ENCODE data around the gene DOCK2.
"Not testable (repeated sequence)": the region's sequence is repeated elsewhere in the genome, so short reads cannot be mapped to it uniquely, and the experiment has no call there.

DOCK2 gene

GRCh38 chr5:169943026-169943425 lies 306.0 kb downstream of the DOCK2 start:
- peak; percentile 29 for DNase-seq (ENCODE audit: low spot score)

- DNase-seq (ENCODE audit: low spot score): no peak
These were observed 307.0 kb downstream of the DOCK2 start for GRCh38 chr5:169944115-169944514.

GRCh38 chr5:169944922-169945680 lies 308.0 kb downstream of the DOCK2 start:
- no peak for DNase-seq (ENCODE audit: low spot score)

DNA sequence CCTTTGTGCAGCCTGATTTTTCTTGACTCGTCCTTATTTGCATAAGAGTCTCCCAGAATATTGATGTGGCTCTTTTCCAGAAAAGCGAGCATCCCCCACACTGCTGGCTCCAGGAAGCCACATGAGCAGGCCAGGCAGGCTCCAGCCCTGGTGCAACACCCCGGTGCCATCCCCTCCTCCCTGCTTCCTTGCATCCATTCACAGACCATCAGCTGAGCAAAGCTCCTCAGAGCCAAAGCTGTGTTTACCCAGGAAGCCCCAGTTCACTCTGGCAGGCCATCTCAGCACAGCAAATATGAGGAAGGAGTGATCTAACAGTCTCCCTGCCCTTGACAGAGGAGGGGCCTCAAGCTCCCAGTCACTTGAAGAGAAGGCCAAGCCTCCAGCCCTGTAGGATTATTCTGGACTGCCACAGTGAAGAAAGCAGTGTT lies 308.8 kb downstream of the DOCK2 start:
- peak; percentile 93 for DNase-seq (ENCODE audit: low spot score)

DNA sequence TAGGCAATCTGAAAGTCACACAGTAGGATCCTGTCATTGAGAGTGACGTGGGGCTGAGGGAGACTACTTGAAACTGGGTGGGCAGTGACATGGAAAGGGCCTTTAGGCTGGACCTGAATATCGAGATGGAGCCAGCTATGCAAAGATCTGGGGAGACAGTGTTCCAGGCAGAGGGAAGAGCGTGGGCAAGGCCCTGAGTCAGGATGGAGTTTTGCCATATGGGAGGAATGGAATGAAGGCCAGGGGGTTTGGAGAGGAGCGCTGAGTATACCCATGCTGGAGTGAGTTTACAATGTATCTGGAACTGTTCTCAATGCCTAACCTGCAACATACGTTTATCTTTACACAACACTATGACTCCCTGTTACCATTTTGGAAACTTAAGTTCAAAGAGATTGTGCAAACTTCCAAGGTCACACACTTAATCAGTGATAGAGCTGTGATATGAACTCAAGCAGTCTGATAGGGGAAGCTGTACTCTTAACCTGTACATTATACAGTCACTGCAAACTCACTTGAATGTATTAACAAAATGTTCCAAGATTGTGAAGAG lies 309.7 kb downstream of the DOCK2 start:
- DNase-seq (ENCODE audit: low spot score): no peak

- DNase-seq (ENCODE audit: low spot score): no peak
These were observed 313.3 kb downstream of the DOCK2 start for GRCh38 chr5:169950333-169950732.

- not testable (repeated sequence) for DNase-seq (ENCODE audit: low spot score)
These were observed 316.1 kb downstream of the DOCK2 start for GRCh38 chr5:169953196-169953595.

DNA sequence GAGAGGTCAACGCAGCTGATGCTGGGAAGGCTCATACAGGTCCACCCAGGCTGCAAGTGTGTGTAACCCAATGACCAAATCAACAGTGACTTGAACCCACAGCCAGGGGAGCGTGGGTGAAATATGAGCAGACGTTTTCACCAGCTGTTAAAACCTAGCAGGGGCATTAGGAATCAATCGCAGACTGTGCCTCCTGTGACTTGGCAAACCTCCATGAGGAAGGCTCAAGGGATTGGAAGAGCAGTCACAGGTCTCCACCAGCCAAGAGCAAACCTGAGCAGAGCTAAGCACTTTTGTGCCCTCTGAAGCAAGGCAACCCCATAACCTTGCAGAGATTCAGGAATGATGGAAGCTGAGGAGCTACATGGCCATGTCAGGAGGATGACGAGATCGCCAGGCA lies 317.7 kb downstream of the DOCK2 start:
- DNase-seq (ENCODE audit: low spot score): no peak

DNA sequence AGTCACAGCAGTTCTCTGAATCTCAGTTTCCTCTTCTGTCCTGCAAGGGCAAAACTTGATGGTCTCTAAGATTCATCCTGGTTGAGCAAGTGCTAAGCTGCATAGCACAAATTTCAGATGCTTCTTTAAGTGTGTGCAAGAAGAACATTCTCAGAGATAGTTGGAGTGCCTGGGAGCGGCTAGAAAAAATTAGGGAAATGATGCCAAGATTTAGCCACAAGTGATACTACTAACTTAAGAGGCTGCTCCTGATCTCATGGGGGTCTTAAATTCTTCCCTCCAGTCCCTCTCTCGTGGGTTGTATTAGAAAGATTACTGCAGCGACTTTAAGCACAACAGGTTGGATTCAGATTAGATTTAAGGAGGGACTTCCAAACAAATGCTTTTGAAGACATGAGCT lies 319.1 kb downstream of the DOCK2 start:
- DNase-seq (ENCODE audit: low spot score): no peak

DNA sequence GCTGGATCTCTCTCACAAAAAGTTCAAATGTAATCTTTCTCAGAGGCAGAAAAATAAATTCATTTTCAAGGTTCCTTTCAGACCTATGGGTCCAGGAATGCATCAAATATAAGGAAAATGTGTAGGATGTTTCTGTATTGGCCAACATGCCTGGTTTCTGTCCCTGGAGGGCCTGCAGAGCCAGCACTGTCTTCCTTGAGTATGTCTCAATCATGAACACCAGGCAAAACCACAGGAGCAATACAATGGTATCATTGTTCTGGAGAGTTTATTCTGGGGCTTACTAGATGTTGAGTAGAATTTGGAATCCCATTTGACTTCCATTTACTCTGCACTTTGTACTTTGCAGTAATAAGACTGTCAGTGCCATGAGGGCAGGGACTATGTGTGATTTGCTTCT lies 319.7 kb downstream of the DOCK2 start:
- no peak for DNase-seq (ENCODE audit: low spot score)

DNA sequence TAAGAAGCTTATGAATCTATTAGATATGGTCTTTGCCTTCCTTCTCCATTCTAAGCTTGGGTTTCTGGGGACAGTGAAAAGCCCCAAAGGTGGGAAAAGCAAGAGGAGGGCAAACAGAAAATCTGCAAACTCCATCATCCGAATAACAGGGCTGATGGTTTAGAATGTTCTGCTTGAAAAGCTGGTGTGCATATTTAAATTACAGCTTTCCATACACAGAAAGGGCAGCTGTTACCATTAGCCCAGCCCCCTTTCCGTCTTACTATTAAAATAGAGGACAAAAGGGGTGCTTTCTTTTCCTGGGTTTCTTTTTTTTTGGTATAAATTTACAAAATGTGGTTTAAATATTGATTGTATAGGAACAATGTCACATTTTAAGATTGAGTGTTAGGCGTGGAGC lies 321.2 kb downstream of the DOCK2 start:
- no peak for DNase-seq (ENCODE audit: low spot score)

- no peak for DNase-seq (ENCODE audit: low spot score)
These were observed 323.6 kb downstream of the DOCK2 start for GRCh38 chr5:169960659-169961058.

DNA sequence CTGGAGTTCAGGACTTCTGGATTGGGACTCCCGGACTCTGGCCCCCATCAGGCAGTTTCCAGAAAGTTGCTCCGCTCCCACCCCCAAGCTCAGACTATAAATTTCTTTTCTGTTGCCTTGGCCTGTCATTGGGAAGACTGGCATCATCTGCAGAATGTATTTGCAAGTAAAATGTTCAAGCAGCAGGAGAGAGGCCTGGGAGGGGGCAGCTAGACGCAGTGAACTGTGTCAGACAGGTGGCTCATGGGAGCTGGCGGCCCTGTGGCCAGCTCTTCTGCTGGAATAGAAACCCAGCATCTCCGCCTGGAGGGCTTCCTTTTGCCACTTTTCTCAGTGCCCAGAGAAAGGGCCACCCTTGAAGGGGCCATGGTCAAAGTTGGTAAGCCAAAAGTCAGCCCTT lies 327.2 kb downstream of the DOCK2 start:
- no peak for DNase-seq (ENCODE audit: low spot score)

GRCh38 chr5:169970339-169970738 lies 333.3 kb downstream of the DOCK2 start:
- no peak for DNase-seq (ENCODE audit: low spot score)

- DNase-seq (ENCODE audit: low spot score): peak; percentile 87
These were observed 334.1 kb downstream of the DOCK2 start for GRCh38 chr5:169970911-169971765.

- DNase-seq (ENCODE audit: low spot score): no peak
These were observed 334.7 kb downstream of the DOCK2 start for GRCh38 chr5:169971780-169972179.

GRCh38 chr5:169973056-169973455 lies 336.0 kb downstream of the DOCK2 start:
- DNase-seq (ENCODE audit: low spot score): no peak

- no peak for DNase-seq (ENCODE audit: low spot score)
These were observed 337.2 kb downstream of the DOCK2 start for GRCh38 chr5:169974121-169974770.

DNA sequence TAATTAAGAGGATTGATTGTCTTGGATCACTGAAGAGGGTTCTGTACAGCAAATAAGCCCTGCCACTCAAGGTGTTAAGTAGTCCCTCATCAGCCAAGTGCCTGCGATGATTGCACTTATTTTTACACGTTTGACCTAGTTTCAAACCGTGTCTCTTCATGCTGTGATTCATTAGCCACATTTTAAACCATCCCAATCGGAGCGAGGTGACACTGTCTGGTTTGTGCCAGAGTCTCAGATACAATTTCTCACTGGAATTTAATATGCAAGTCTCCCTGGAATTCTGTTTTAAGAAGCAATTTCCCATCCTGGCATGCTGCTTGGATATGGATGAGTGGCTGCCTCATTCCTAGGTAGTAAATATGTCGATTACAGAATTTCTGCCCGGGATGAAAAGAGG lies 341.6 kb downstream of the DOCK2 start:
- peak; percentile 21 for DNase-seq (ENCODE audit: low spot score)

- no peak for DNase-seq (ENCODE audit: low spot score)
These were observed 342.8 kb downstream of the DOCK2 start for GRCh38 chr5:169979871-169980270.

GRCh38 chr5:169980418-169981053 lies 343.5 kb downstream of the DOCK2 start, which contains the start of gene INSYN2B:
Gene INSYN2B, minus strand, starts transcription at chr5:169980495. Its CDS starts 96,597 bp downstream, at chr5:169883898.
- DNase-seq (ENCODE audit: low spot score): peak; percentile 89

GRCh38 chr5:169988206-169988605 lies 351.1 kb downstream of the DOCK2 start:
- no peak for DNase-seq (ENCODE audit: low spot score)
